GM12874 (cell line): ENCODE data around the gene STK32B.

Experiments
- TF ChIP-seq, protein P1 (sequence below): IDR thresholded peaks from 2 replicates; pipeline ENCODE4 v1.5.1; 2011; ENCODE audit warnings: low read depth, mild to moderate bottlenecking, control low read depth, low read length, moderate library complexity; ENCODE audit not compliant: insufficient read depth

STK32B gene

DNA sequence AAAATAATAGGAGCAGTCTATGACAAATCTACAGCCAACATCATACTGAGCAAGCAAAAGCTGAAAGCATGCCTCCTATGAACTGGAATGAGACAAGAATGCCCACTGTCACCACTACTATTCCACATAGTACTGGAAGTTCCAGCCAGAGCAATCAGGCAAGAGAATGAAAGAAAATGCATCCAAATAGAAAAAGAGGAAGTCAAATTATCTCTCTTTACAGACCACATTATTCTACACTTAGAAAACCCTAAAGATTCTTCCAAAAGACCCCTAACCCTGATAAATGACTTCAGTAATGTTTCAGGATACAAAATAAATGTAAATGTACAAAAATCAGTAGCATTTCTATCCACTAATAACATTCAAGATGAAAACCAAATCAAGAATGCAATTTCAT, 249.0 kb downstream of the STK32B start:
- TF ChIP-seq, protein P1, sequence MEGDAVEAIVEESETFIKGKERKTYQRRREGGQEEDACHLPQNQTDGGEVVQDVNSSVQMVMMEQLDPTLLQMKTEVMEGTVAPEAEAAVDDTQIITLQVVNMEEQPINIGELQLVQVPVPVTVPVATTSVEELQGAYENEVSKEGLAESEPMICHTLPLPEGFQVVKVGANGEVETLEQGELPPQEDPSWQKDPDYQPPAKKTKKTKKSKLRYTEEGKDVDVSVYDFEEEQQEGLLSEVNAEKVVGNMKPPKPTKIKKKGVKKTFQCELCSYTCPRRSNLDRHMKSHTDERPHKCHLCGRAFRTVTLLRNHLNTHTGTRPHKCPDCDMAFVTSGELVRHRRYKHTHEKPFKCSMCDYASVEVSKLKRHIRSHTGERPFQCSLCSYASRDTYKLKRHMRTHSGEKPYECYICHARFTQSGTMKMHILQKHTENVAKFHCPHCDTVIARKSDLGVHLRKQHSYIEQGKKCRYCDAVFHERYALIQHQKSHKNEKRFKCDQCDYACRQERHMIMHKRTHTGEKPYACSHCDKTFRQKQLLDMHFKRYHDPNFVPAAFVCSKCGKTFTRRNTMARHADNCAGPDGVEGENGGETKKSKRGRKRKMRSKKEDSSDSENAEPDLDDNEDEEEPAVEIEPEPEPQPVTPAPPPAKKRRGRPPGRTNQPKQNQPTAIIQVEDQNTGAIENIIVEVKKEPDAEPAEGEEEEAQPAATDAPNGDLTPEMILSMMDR = no peak

DNA sequence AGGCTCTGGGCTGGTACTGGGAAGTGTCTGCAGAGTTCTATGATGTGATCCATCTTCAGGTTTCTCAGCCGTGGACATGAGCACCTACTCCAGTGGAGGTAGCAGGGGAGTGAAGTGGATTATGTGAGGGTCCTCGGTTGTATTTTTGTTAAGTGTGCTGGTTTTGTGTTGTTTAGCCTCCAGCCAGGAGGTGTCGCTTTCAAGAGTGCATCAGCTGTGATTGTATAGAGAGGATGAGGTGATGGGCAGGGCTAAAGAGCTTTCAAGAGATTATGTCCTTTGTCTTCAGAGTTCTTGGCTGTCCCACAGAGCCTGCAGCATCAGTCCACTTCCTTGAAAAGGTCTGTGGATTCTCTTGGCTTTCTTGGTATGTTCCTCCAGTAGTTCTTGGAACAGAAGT, 256.6 kb downstream of the STK32B start:
- TF ChIP-seq, protein P1 = no peak

DNA sequence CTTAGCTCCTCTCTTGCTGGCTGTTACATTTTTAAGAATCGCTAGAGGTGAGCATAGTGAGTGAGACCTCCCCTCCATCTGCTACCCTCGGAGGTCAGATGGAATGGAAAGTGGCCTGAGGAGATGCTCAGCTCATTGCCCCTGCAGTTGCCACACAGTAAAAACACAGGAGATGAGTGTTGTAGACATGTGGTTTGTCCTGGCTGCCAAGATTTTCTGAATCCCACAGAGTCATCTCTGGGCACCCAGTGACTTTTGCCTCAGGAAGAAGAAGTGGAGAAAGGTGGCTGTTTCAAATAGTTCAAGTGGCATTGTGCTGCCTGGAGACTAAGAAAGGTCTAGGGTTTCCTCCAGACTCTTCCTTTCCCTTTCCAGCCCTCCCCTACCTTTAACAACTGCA, 271.0 kb downstream of the STK32B start:
- TF ChIP-seq, protein P1 = no peak

DNA sequence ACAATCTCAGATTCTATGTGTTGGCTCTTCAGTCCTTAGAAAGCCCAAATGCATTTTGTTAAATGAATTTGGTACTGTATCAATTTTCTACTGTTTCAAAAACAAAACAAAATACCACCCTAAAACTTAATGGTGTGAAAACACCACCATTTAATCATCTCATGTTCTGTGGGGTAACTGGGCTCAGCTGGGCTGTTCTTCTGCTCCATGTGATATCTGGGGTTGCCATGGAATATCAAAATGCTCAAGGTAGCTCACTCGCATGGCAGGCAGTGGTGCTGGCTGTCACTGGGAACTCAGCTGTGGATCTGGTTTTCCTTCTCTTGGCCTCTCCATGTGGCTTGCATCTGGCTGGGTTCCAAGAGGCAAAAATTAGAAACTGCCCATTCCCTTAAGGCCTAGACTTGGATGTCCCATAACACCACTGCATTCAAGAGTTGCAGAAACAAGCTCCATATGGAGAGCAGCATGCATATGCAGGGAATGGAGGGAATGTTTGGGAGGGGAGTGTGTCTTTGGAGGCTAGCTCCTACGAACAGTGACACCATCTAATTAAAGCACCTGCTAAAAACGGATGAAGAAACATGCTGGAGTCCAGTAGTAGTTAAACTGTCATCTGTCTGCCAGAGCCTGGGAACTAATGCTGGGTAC, 279.2 kb downstream of the STK32B start:
- TF ChIP-seq, protein P1 = no peak

DNA sequence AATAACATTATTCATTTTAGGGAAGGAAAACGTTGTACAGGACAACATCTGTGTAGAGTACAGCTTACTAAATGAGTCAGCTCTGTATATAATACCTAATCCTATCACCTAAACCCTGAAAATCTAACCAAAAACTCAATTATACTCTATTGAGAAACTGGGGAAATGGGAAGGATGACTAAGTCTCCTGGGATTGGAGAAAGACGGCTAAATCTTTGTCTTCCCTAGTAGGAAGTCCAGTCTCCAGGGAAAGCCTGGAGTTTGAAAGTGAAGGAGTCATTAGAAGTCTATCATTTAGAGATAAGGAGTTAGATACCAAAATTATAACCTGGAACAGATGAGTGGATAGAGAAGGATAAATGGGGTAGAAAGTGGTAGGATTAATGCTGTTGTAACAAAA, 286.5 kb downstream of the STK32B start:
- TF ChIP-seq, protein P1 = no peak

DNA sequence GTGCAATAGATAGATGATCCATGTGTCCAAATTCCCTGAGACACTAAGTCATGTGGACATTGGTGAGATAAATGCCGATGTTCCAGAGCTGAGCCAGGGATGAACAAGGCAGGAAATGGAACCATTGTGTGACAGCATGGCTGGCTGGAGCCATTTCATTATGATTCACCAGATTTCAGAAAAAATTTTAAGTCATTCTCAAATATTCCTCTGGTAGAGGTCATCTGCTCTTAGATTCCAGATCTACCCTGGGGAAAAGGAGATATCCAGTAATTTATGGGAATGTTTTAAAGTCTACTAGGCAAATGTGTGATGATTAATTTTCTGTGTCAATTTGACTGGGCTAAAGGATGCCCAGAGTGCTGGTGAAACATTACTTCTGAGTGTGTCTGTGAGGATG, 287.3 kb downstream of the STK32B start:
- TF ChIP-seq, protein P1 = no peak

DNA sequence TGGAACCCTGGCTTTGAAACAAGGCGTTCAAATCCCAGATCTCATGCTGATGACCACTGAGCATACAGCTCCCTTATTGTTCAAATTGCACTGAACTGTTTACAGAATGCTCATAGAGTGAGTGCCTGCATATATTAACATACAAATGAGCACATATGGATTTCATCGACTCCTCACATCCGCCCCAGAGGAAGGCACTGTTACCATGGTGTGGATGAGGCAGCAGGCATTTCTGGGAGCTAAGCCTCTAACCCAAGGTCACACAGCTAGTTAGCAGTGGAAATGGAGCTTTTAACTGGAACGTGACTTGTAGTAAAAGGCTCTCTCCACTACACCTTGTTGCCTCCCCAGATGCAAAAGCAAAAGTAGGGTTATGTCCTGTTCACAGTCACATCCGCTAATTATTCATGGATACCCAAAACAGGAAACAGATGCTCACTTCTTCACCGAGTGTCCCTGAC, 289.7 kb downstream of the STK32B start:
- TF ChIP-seq, protein P1 = no peak
